Measurements from ENCODE around the gene SUN5.

SUN5 gene

GRCh38 chr20:32995802-32996201, 8.4 kb downstream of the SUN5 start:
- DNase-seq (ENCODE audit: low spot score) = no peak

GRCh38 chr20:32993496-32994050, 10.7 kb downstream of the SUN5 start:
- DNase-seq (ENCODE audit: low spot score) = no peak

GRCh38 chr20:32991792-32992641, 12.2 kb downstream of the SUN5 start:
- no peak for DNase-seq (ENCODE audit: low spot score)

GRCh38 chr20:32991383-32991782, 12.8 kb downstream of the SUN5 start:
- DNase-seq (ENCODE audit: low spot score) = no peak

GRCh38 chr20:32990426-32990825, 13.8 kb downstream of the SUN5 start:
- no peak for DNase-seq (ENCODE audit: low spot score)

GRCh38 chr20:32989507-32990283, 14.5 kb downstream of the SUN5 start:
- no peak for DNase-seq (ENCODE audit: low spot score)

GRCh38 chr20:32988008-32988407, 16.2 kb downstream of the SUN5 start:
- no peak for DNase-seq (ENCODE audit: low spot score)

GRCh38 chr20:32987044-32987825, 17.0 kb downstream of the SUN5 start:
- no peak for DNase-seq (ENCODE audit: low spot score)

GRCh38 chr20:32986331-32986966, 17.8 kb downstream of the SUN5 start:
- no peak for DNase-seq (ENCODE audit: low spot score)

- DNase-seq (ENCODE audit: low spot score) = no peak
Measured at GRCh38 chr20:32985596-32985995, 18.6 kb downstream of the SUN5 start.

GRCh38 chr20:32984631-32985354, 19.4 kb downstream of the SUN5 start:
- DNase-seq (ENCODE audit: low spot score) = no peak

- no peak for DNase-seq (ENCODE audit: low spot score)
Measured at GRCh38 chr20:32984196-32984595, 20.0 kb downstream of the SUN5 start.

- no peak for DNase-seq (ENCODE audit: low spot score)
Measured at GRCh38 chr20:32983459-32984112, 20.6 kb downstream of the SUN5 start.

- no peak for DNase-seq (ENCODE audit: low spot score)
Measured at GRCh38 chr20:32982617-32983458, 21.4 kb downstream of the SUN5 start.

- no peak for DNase-seq (ENCODE audit: low spot score)
Measured at GRCh38 chr20:32980990-32981389, 23.2 kb downstream of the SUN5 start.

GRCh38 chr20:32980131-32980941, 23.9 kb downstream of the SUN5 start:
- no peak for DNase-seq (ENCODE audit: low spot score)

- no peak for DNase-seq (ENCODE audit: low spot score)
Measured at GRCh38 chr20:32979201-32979998, 24.8 kb downstream of the SUN5 start.

- DNase-seq (ENCODE audit: low spot score) = no peak
Measured at GRCh38 chr20:32978009-32978335, 26.3 kb downstream of the SUN5 start.

All from AG08396 (cell line).